HG02840 (cell line): ENCODE data around the gene OBSCN.
"Not testable (repeated sequence)": the region's sequence is repeated elsewhere in the genome, so short reads cannot be mapped to it uniquely, and the experiment has no call there.

Source experiments
- ATAC-seq: cut with Tn5 transposase; IDR thresholded peaks from one replicate; pipeline ENCODE4 v1.9.1; 2021; ENCODE audit warnings: mild to moderate bottlenecking, moderate library complexity, moderate number of reproducible peaks; ENCODE audit not compliant: unreplicated experiment, low FRiP score

Gene OBSCN

DNA sequence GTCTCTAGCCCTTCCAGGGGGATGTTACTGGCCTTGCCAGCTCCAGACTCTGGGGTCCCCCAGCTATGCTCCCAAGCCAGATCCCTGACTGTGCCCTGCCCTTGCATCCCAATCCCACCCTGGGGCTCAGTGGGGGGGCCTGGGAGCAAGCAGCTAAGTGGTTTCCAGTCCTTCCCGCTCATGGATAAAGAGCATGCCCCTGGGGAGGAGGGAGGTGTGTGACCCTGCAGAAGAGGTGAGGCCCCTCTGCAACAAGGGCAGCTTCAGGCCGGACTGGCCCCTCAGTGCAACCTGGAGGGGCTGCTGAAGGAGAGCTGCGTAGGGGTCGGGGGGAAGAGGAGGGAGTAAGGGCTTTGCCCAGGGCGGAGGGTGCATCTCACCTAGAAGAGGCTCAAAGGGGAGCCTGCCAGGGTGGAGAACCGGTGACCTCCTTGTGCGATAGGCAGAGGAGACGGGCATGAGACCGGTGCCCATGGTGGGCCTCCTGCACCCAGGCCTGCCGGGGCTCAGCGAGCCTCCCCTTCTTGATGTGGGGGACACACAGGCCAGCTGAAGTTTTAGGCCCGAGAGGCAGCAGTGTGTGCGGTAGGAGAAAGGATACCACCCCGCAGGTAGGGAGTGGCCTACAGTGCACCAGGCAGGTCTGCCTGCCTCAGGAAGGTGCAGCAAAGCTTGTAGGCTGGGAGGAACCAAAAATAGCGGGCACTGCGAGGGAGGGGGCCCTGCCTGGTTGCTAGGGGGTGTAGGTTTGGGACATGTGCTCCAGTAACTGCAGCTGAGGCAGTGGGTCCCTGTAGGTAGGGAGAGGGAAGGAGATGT lies 3.1 kb downstream of the OBSCN start:
- no peak for ATAC-seq

DNA sequence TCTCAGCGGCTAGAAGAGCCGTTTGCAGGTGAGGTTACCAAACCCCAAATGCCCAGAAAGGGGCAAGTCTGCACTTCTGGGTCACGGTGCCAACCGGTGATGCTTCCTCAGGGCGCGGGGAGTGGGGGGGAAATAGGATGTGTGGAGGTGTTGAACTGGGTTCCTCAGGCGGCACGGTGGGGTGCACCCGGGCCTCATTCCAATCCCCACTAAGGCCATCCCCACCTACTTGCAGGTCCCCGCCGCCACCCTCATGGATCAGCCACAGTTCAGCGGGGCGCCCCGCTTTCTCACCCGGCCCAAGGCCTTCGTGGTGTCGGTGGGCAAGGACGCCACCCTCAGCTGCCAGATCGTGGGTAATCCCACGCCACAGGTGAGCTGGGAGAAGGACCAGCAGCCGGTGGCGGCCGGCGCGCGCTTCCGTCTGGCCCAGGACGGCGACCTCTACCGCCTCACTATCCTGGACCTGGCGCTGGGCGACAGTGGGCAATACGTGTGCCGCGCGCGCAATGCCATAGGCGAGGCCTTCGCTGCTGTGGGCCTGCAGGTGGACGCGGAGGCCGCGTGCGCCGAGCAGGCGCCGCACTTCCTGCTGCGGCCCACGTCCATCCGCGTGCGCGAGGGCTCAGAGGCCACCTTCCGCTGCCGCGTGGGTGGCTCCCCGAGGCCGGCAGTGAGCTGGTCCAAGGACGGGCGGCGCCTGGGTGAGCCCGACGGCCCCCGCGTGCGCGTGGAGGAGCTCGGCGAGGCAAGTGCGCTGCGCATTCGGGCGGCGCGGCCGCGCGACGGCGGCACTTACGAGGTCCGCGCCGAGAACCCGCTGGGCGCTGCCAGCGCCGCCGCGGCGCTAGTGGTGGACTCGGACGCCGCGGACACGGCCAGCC lies 3.9 kb downstream of the OBSCN start:
- ATAC-seq, result no peak

DNA sequence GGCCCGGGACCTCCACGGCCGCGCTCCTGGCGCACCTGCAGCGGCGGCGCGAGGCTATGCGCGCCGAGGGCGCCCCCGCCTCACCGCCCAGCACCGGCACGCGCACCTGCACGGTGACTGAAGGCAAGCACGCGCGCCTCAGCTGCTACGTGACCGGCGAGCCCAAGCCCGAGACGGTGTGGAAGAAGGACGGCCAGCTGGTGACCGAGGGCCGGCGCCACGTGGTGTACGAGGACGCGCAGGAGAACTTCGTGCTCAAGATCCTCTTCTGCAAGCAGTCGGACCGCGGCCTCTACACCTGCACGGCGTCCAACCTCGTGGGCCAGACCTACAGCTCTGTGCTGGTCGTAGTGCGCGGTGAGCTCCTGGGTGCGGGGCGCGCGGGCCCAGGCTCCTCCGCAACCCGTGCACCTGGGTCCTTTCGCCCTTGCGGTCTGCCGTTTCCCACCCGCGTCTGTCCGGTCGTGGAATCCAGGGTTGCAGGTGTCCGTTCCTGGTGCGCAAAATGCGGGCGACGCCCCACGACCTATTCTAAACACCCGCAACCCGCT lies 4.6 kb downstream of the OBSCN start:
- no peak for ATAC-seq

GRCh38 chr1:228212966-228213844 lies 5.4 kb downstream of the OBSCN start:
- ATAC-seq, result peak; percentile 75

DNA sequence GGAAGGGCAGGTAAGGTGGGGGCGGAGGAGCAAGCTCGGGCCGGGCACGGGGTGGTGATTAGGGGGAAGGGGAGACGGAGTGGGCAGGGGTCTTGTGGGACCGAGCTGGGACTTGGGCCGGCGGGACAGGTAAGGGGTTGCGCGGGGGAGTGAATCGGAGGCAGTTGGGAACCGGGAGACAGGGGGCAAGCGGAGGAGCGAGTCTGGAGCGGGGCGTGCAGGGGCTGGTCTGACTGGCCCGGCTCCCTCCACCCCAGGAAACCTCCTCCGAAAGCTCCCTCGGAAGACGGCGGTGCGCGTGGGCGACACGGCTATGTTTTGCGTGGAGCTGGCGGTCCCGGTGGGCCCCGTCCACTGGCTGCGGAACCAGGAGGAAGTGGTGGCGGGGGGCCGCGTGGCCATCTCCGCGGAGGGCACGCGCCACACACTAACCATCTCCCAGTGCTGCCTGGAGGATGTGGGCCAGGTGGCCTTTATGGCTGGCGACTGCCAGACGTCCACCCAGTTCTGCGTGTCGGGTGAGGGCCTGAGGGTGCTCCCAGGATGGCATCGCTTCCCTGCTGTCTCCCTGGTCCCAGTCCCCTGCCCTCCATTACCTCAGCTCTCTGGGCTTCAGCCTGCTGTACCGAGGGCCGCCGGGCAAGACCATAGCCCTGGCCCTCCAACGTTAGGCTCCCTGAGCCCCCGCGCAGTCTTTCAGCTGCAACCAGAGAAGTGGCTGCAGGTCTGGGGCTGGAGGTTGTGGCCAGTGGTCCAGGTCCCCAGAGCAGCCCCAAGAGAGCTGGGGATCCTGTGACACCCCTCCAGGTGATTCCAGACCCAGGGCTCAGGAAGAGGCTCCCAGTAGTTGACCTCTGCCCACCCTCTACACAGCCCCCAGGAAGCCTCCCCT lies 6.3 kb downstream of the OBSCN start:
- no peak for ATAC-seq

- ATAC-seq, result no peak
These were observed 7.2 kb downstream of the OBSCN start for GRCh38 chr1:228214921-228215662.

- ATAC-seq, result no peak
These were observed 7.8 kb downstream of the OBSCN start for GRCh38 chr1:228215663-228216116.

- no peak for ATAC-seq
These were observed 8.8 kb downstream of the OBSCN start for GRCh38 chr1:228216371-228217320.

DNA sequence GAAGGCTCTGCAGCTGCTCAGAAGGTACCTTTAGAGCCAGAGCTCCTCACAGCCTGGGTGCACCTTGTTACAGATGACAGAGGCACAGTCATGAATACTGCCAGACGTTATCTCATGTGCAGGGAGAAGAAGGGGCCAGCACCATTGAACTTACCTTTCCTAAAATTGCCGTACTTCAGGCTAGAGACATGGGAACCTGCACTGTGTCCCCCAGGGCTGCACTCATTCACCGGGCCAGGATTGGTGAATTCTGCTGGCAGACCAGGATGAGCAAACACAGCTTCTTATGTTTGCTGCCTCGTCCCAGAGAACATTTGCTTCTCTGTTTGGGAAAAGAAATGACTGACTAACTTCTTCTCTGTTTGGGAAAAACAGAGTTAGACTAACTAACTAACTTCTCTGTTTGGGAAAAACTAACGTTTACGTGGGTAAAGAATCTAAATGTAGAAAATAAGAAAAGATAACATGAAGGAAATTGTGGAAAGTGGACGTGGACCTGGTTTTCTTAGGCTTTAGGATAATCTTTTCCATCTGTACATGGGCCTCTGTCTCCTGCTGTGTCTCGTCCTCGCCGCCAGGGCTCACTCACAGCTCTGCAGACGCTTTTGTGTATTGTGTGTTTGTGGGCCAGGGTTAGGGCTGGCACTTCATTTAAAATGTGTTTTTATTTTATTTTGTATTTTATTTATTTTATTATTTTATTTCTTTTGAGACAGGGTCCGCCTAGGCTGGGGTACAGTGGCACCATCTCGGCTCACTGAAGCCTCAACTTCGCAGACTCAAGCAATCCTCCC lies 9.9 kb downstream of the OBSCN start:
- ATAC-seq, result no peak

DNA sequence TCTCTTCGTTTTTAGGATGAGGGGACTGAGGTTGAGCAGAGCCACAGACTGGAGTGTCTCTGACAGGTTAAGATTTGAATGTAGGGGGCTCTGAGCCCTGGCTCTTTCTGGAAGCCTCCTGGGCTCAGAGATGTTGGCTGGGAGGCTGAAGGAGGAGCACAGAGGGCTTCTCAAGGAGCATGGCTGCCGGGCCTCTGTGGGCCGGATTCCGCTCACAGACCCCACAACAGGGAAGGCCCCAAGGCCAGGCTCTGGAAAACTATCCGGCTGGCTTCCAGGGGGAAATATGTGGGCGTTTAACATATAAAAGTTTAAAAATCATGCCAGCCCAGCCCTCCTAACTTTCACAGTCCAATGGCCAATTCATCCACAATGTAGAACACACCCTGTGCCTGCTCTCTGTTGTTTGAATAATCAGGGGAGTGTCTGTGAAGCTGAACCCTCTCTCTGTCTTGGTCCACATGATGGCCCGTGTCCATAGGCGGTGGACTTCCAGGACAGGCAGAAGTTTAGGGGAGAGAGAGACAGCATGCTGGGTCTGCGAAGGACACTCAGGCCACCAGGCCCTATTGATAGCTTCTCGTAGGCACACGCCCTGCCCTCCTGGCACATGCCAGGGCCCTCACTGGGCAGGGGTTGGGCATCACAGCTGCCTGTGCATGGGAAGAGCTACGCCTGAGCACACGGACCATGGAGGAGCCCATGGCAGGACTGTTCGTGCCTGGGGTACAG lies 10.8 kb downstream of the OBSCN start:
- ATAC-seq, result no peak

DNA sequence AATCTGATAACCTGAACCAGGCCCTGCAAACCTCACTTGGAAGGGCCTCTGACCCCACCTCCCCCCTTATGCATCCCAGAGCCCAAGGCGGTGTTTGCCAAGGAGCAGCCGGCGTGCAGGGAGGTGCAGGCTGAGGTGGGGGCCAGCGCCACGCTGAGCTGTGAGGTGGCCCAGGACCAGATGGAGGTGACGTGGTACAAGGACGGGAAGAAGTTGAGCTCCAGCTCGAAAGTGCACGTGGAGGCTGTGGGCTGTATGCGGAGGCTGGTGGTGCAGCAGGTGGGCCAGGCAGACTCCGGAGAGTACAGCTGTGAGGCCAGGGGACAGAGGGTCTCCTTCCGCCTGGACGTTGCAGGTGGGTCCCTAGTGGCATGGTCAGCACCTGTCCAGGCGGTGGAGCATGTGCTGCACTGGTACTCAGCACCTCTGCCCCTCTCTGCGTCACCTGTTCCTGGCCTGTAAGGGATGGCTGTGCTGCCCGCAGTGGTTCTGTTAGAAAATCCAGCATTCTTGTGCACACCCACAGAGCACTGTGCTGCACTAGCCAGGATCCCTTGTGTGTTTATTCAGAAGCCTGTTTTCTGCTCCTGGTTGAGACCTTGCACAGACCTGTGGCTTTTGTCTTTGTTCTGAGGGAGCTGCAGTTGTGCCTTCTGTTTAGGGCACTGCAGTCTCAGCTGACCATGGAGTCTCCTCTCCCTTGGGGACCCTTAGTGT lies 11.6 kb downstream of the OBSCN start:
- no peak for ATAC-seq

DNA sequence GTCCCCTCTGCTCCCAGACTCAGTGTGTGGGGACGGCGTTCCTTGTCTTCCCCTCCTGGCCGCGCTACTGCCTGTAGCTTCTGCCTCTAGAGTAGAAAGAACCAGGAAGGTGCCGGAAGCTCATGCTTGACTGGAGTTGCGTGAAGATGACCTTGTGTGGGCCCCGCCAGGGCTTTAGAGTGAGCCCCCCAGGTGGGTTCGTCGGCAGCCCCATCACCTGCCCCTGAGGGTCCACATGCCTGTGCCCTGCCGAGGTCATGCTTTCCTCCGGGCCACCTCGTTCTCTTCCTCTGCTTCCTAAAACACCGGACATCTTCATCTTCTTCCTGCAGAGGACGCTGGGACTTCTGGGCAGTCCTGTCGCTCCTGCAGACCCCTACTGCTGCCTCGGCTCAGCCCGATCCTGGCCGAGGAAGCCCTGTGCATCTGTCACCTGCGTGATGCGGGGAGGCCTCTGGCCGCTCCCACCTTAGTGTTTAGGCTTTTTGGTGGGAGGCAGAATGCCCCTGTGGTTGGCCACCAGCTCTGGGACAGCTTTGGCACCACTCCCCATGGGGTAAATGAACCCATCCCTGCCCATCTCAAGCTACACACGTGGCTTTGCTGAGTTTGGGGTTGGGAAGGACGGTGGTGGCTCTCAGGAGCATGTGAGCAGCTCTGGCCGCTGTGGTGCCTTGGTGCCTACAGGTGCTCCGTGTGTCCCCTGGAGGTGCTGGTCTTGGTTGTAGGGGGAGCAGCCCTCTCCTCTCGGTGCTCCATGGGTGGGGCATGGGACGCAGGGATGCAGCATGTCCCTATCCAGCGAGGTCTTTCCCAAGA lies 12.3 kb downstream of the OBSCN start:
- ATAC-seq, result no peak

- not testable (repeated sequence) for ATAC-seq
These were observed 13.3 kb downstream of the OBSCN start for GRCh38 chr1:228221097-228221496.

DNA sequence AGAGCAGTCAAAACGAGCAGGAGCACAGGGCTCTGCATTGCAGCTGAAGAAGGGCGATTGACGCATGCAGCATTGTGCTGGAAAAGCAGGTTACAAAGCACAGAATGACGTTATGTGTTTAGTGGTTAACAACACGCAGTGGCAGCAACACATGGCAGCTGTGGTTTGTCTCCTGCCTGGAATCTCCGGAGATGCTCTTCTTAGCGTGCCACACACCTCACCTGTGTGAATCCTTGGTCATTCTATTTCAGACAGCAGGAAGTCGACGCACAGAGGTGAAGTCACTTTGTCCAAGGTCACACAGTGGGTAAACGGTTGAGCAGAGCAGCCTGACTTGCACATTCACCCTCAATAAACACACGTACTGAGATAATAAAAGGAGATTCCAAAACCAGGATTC lies 14.7 kb downstream of the OBSCN start:
- ATAC-seq, result no peak
